ENCODE data around the gene SLC38A9.

The SLC38A9 gene

DNA sequence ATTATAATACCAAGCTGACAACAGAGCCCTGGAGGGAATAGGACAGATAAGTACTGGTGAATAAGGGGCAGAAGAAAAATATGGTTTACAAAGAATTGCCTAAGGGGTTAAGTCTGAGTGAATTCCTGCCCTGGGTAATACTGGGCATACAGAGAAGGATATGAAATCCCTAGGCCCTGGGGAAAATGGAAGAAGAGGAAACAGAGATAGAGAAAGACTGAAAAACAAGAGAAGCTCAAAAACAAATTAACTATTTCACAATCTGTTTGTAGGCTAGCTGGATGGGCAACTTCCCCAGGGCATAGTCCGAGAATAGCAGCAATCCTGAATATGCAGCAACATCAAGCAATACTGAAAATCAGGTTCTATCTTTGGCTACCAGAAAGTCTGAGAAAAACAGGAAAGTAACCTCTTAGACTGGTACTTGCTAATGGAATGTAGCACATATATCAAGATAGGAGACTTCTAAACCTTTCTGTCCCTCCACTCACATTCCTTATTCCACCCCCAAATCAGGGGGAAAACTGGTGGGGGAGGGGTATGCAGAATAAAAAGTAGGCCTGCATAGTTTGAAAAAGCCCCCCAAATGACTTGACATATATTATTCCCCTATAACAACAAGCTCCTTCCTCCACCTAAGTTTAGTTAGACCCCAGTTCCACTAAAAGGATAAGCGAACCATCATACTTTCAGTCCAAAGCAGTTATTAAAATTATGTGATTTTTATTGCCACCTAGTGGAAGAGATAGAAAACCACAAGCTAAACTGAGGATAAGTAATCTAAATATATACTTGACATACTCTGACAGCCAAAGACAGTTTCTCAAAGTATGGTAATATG, 20.6 kb downstream of the SLC38A9 start:
- TF ChIP-seq, protein P1, sequence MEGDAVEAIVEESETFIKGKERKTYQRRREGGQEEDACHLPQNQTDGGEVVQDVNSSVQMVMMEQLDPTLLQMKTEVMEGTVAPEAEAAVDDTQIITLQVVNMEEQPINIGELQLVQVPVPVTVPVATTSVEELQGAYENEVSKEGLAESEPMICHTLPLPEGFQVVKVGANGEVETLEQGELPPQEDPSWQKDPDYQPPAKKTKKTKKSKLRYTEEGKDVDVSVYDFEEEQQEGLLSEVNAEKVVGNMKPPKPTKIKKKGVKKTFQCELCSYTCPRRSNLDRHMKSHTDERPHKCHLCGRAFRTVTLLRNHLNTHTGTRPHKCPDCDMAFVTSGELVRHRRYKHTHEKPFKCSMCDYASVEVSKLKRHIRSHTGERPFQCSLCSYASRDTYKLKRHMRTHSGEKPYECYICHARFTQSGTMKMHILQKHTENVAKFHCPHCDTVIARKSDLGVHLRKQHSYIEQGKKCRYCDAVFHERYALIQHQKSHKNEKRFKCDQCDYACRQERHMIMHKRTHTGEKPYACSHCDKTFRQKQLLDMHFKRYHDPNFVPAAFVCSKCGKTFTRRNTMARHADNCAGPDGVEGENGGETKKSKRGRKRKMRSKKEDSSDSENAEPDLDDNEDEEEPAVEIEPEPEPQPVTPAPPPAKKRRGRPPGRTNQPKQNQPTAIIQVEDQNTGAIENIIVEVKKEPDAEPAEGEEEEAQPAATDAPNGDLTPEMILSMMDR (IDR thresholded peaks at IDR 0.05; ENCODE audit: borderline replicate concordance, control extremely low read depth, extremely low read depth, insufficient read depth, missing control alignments), result peak; percentile 32
- peak; percentile 53 for DNase-seq (ENCODE audit: low spot score)
- in situ Hi-C loops (cut with MboI; ENCODE audit: low sequenced_read_pairs, unreplicated experiment), result loop anchor here (25.0 kb wide), 2 partner anchors 354 to 504 kb away; no protein-coding TSS in a partner anchor

DNA sequence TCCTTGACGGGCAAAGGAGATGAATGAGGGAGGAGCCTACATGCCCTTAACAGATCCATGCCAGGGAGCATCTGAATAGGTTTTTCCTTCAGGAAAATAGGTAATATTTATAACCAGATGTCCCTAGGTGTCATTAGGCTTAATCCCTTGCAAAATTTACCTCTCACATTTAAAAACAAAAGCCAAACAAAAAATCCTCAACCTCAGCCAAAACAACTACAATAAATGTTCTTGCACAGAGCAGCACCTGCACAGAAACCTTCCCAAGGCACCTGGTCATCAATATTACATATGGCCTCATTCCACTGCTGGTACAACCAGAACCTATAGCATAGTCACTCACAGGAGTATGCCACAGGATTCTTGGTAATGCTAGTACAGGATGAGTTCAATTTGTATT, 30.1 kb downstream of the SLC38A9 start:
- TF ChIP-seq, protein P1 (IDR thresholded peaks at IDR 0.05; ENCODE audit: borderline replicate concordance, control extremely low read depth, extremely low read depth, insufficient read depth, missing control alignments), result no peak
- in situ Hi-C loops (cut with MboI; ENCODE audit: low sequenced_read_pairs, unreplicated experiment), result loop anchor here (25.0 kb wide), 2 partner anchors 345 to 495 kb away; no protein-coding TSS in a partner anchor
- DNase-seq (ENCODE audit: low spot score), result no peak

DNA sequence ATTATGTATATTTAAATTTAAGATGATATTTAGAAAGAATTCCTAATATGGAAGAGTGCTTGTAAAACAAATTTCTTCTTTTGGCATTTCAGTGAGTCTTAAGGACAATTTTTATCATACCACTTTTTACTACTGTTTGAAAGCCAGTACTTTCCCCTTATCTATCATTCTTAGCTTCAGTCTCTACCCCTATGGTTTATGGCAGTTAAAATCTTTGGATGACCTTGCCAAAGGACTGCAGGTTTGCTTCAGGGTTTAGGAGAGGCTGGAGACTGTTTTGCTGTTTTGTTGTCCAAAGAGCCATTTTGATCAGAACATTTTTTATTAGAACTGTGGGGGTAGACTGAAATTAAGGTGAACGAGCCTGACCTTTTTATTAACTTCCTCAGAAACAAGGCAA, 30.8 kb downstream of the SLC38A9 start:
- TF ChIP-seq, protein P1 (IDR thresholded peaks at IDR 0.05; ENCODE audit: borderline replicate concordance, control extremely low read depth, extremely low read depth, insufficient read depth, missing control alignments), result no peak
- in situ Hi-C loops (cut with MboI; ENCODE audit: low sequenced_read_pairs, unreplicated experiment), result loop anchor here (25.0 kb wide), 2 partner anchors 344 to 494 kb away; no protein-coding TSS in a partner anchor
- DNase-seq (ENCODE audit: low spot score), result no peak

DNA sequence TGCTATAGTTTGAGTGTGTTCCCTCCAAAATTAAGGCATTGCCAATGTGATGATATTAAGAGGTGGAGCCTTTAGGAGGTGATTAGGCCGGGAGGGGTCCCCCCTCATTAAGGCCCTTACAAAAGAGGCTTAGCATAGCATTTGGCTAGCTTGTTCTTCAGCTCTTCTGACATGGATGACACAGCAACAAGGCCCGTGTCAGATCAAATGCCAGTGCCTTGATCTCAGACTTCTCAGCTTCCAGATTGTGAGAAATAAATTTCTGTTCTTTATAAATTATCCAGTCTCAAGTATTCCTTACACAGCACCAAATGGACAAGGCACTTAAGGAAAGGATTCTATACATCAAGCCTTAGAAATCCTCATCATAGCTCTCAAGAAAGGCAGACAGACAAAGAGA, 31.8 kb downstream of the SLC38A9 start:
- in situ Hi-C loops (cut with MboI; ENCODE audit: low sequenced_read_pairs, unreplicated experiment), result loop anchor here (25.0 kb wide), 2 partner anchors 343 to 493 kb away; no protein-coding TSS in a partner anchor
- TF ChIP-seq, protein P1 (IDR thresholded peaks at IDR 0.05; ENCODE audit: borderline replicate concordance, control extremely low read depth, extremely low read depth, insufficient read depth, missing control alignments), result no peak
- no peak for DNase-seq (ENCODE audit: low spot score)

DNA sequence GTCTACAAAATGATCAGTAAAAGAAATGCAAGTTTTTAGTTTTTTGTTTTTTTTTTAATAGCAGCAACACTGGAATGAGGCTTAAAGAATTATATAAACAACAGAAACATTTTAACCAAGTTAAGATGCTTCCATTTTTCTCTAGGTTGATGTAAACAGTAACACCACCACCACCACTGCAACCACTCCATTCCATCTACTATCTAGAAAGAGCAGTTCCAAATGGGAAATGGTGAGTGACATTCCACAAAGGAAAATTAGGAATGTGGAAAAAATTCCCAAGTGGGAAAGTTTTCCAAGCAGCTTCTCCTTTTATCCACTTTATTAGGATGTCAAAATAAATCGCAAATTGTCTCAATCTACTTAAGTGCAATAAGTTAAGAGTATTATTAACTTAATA, 32.6 kb downstream of the SLC38A9 start:
- DNase-seq (ENCODE audit: low spot score), result no peak
- in situ Hi-C loops (cut with MboI; ENCODE audit: low sequenced_read_pairs, unreplicated experiment), result loop anchor here (25.0 kb wide), 2 partner anchors 342 to 492 kb away; no protein-coding TSS in a partner anchor
- TF ChIP-seq, protein P1 (IDR thresholded peaks at IDR 0.05; ENCODE audit: borderline replicate concordance, control extremely low read depth, extremely low read depth, insufficient read depth, missing control alignments), result no peak

DNA sequence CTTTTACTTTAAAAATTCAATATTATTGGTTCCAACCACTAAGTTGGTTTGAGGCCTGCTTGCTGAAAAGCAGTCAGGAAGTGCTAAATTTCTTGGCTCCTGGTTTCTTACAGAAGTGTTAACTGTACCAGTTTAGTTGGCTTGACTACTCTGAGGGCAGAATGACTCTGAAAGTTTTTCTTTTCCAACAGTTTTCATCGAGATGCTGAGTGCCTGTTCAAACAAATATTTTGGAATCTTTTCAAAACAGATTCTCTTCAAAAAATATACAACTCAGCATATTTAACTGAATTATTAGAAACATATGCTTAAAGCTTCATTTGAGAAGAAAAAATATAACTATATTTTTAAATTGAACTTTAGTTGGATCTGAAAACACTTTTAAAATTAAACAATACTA, 37.0 kb downstream of the SLC38A9 start:
- in situ Hi-C loops (cut with MboI; ENCODE audit: low sequenced_read_pairs, unreplicated experiment), result loop anchor here (25.0 kb wide), 2 partner anchors 338 to 488 kb away; no protein-coding TSS in a partner anchor
- DNase-seq (ENCODE audit: low spot score), result no peak
- TF ChIP-seq, protein P1 (IDR thresholded peaks at IDR 0.05; ENCODE audit: borderline replicate concordance, control extremely low read depth, extremely low read depth, insufficient read depth, missing control alignments), result no peak

All from GM13976 (cell line).